NCI-H2107 treated with DMSO at 0.1 percent for 48 hours (cell line): ENCODE data around the gene ITCH.
A peak's percentile ranks its signal among the peaks of the same experiment; 100 is the strongest.
"Not testable (repeated sequence)": the region's sequence is repeated elsewhere in the genome, so short reads cannot be mapped to it uniquely, and the experiment has no call there.

Source experiments
- DNase-seq: peaks from one replicate; lab custom pipeline; 2025; ENCODE audit not compliant: unreplicated experiment; lab: John Stamatoyannopoulos, UW

Gene ITCH

GRCh38 chr20:34497596-34497995 is 134.5 kb downstream of the ITCH start:
- not testable (repeated sequence) for DNase-seq

- DNase-seq = no peak
These were observed 137.8 kb downstream of the ITCH start for GRCh38 chr20:34500823-34501222.

- DNase-seq = no peak
These were observed 143.4 kb downstream of the ITCH start for GRCh38 chr20:34506480-34506879.

GRCh38 chr20:34507702-34508413 is 144.8 kb downstream of the ITCH start:
- no peak for DNase-seq

GRCh38 chr20:34510575-34510974 is 147.5 kb downstream of the ITCH start:
- DNase-seq = no peak

- no peak for DNase-seq
These were observed 148.8 kb downstream of the ITCH start for GRCh38 chr20:34511891-34512265.

GRCh38 chr20:34512266-34512954 is 149.3 kb downstream of the ITCH start:
- DNase-seq = no peak

GRCh38 chr20:34512955-34513419 is 149.9 kb downstream of the ITCH start:
- DNase-seq = no peak

- not testable (repeated sequence) for DNase-seq
These were observed 151.0 kb downstream of the ITCH start for GRCh38 chr20:34514034-34514433.

GRCh38 chr20:34514897-34515483 is 151.9 kb downstream of the ITCH start:
- DNase-seq = no peak

- DNase-seq = peak; percentile 55
These were observed 152.6 kb downstream of the ITCH start for GRCh38 chr20:34515484-34516246.

GRCh38 chr20:34516247-34517113 is 153.4 kb downstream of the ITCH start, which contains the start of gene DYNLRB1:
Gene DYNLRB1, plus strand, starts transcription at chr20:34516422. Its CDS starts 37 bp downstream, at chr20:34516459.
- peak; percentile 52 for DNase-seq

- no peak for DNase-seq
These were observed 154.0 kb downstream of the ITCH start for GRCh38 chr20:34517114-34517505.

- not testable (repeated sequence) for DNase-seq
These were observed 155.8 kb downstream of the ITCH start for GRCh38 chr20:34518863-34519262.

- not testable (repeated sequence) for DNase-seq
These were observed 156.8 kb downstream of the ITCH start for GRCh38 chr20:34519841-34520240.

GRCh38 chr20:34522969-34523871 is 160.1 kb downstream of the ITCH start:
- DNase-seq = peak; percentile 31

- DNase-seq = no peak
These were observed 161.4 kb downstream of the ITCH start for GRCh38 chr20:34524426-34524825.

- DNase-seq = no peak
These were observed 162.3 kb downstream of the ITCH start for GRCh38 chr20:34525342-34525708.

- no peak for DNase-seq
These were observed 162.8 kb downstream of the ITCH start for GRCh38 chr20:34525709-34526416.
